Activated T-helper 1 cell treated with Interleukin-2 at 50 U/mL for 16 hours (primary cell): ENCODE measurements around the gene GDI2.
A peak's percentile ranks its signal among the peaks of the same experiment; 100 is the strongest.
"Not testable (repeated sequence)": the region's sequence is repeated elsewhere in the genome, so short reads cannot be mapped to it uniquely, and the experiment has no call there.

ENCODE experiments used
- DNase-seq: peaks from one replicate; pipeline ENCODE4 v3.0.0-alpha.2; 2020; ENCODE audit warnings: low read depth

The GDI2 gene

GRCh38 chr10:5782174-5782573, 31.1 kb downstream of the GDI2 start:
- no peak for DNase-seq

DNA sequence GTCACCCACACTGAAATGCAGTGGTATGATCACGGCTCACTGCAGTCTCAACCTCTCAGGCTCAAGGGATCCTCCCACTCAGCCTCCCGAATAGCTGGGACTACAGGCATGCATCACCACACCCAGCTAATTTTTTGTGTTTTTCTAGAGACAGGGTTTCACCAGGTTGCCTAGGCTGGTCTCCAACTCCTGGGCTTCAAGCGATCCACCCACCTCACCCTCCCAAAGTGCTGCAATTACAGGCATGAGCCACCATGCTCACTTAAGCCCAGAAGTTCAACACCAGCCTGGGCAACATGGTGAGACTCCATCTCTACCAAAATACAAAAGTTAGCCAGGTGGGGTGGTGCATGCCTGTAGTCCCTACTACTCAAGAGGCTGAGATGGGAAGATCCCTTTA, 33.5 kb downstream of the GDI2 start:
- no peak for DNase-seq

DNA sequence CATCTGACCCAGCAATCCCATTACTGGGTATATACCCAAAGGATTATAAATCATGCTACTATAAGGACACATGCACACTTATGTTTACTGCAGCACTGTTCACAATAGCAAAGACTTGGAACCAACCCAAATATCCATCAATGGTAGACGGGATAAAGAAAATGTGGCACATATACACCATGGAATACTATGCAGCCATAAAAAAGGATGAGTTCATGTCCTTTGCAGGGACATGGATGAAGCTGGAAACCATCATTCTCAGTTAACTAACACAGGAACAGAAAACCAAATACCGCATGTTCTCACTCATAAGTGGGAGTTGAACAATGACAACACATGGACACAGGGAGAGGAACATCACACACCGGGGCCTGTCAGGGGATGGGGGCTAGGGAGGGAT, 35.5 kb downstream of the GDI2 start:
- DNase-seq = not testable (repeated sequence)

- DNase-seq = no peak
Measured at GRCh38 chr10:5776881-5777197, 36.4 kb downstream of the GDI2 start.

DNA sequence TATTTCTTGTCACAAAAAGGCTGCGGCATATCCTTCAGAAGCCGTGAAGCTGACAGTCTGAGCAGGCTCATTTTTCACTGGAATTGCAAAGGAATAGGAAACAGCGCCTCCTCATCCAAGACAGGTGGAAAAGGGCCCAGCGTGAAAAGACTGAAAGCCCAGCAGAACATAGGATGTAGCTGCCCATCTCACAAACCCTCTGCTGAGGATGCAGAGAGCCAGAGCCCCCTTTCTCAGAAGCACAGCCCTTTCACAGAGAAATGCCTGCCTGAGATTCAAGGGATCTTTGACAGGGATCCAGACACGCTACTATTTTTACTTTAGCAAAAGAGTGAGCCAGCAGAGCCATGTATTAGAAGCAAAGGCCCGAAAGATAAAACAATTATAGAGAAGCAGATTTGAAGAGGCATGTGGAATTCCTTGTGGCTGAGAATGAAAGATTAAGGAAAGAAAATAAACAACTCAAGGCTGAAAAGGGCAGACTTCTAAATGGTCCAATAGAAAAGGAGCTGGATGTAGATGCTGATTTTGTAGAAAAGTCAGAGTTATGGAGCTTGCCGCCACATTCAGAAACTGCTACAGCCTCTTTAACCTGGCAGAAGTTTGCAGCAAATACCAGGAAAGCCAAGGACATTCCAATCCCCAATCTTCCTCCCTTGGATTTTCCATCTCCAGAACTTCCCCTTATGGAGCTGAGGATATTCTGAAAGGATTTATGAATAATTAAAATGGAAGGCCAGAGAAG, 36.9 kb downstream of the GDI2 start:
- no peak for DNase-seq

DNA sequence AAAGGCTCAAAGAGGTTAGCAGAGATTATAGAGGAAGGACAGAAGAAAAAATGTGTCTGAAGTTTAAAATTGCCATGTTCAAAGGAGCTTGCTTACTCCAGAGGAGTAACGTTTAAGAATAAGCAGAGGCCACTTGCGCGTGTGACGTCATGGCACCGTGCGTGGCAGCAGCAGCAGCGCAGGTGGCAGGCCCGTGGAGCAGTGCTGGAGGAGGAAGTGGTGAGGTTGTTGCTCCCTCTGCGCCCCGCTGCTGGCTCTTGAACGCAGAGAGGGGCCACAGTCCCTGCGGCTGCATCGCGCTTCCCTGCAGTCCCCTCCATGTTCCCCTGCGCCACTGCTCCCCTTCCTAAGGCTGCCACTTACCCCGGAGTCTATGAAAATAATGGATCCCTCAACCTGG, 37.5 kb downstream of the GDI2 start:
- DNase-seq = peak; percentile 74

GRCh38 chr10:5774987-5775620, 38.1 kb downstream of the GDI2 start:
- no peak for DNase-seq

- no peak for DNase-seq
Measured at GRCh38 chr10:5766189-5766588, 47.0 kb downstream of the GDI2 start.

DNA sequence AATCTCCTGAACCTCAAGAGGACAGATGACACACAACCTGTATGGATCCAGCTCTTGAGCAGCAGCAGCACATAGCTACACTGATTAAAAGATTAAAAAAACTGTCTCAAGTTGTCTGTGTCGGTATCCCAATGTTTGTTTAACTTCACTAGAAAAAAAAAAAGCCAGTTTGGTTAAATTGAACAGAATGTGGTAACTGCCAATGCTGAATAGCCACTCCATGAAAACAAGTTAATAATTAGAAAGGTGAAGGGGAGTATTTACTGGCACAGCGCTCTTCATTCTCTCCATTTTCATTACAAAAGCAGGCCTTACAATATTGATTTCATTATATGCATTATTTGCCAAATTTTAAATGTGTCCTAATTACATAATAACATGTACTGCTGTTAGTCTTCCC, 47.6 kb downstream of the GDI2 start:
- DNase-seq = no peak

- DNase-seq = no peak
Measured at GRCh38 chr10:5764422-5765297, 48.6 kb downstream of the GDI2 start.

- DNase-seq = no peak
Measured at GRCh38 chr10:5762531-5762930, 50.7 kb downstream of the GDI2 start.

- no peak for DNase-seq
Measured at GRCh38 chr10:5761220-5761619, 52.0 kb downstream of the GDI2 start.

GRCh38 chr10:5760515-5760914, 52.7 kb downstream of the GDI2 start:
- DNase-seq = no peak

GRCh38 chr10:5758927-5759326, 54.3 kb downstream of the GDI2 start:
- no peak for DNase-seq

DNA sequence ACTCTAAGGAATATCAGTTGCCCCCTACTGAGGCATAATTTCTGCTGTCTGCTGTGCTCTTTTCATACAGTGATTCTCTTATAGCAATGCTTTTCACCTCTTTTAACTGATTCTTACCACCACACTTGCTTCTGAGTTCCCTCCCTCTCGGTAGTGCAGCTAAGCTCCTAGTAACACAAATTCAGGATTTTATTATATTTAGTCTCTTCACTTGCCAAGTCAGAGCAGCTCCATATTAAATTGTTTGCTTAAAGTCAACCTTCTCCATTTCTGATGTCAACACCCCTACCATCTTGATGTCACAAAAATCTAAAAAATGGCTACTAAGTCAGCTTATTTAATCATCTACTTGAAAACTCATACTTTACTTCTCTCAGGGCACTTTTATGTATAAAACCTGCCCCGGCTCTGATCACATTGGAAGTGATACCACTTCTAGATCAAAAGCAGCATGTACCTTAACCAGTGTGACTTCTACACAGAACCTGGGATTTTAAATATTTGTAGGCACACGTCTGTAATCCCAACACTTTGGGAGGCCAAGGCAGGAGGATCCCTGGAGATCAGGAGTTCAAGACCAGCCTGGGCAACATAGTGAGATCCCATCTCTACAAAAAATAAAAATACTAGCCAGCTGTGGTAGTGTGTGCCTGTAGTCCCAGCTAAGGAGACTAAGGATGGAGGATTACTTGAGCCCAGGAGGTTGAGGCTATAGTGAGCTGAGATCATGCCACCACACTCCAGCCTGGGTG, 55.3 kb downstream of the GDI2 start:
- DNase-seq = no peak

GRCh38 chr10:5752301-5752871, 60.8 kb downstream of the GDI2 start:
- DNase-seq = no peak

DNA sequence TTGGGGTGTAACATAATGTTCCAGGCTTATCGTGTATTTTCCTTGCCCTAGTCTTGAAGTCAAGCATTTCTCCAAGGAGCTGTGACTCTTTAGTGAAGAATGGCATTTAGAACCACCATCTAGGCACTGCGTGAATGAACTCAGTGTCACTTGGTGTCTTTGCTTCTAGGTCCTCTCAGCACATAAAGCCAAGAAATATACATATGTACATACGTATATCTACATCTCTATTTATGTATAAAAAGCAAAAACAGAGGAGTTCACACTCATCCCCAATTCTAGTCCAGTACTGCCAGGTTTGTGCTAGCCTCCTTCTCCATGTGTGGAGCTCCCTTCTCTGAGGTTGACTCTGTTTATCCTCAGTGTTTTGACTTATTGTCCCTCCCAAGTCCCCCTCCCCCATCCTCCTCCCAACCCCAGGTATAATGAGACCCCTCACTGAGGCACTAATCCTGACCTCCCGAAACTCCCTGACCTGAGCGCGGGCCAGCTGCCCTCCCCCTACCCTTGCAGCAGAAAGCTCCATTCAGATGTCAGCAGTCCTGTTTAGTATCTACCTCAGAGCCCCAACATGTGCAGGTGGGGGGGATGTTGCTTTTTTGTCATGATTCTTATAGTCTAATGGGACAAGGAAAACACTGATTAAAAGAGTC, 61.5 kb downstream of the GDI2 start:
- DNase-seq = no peak

DNA sequence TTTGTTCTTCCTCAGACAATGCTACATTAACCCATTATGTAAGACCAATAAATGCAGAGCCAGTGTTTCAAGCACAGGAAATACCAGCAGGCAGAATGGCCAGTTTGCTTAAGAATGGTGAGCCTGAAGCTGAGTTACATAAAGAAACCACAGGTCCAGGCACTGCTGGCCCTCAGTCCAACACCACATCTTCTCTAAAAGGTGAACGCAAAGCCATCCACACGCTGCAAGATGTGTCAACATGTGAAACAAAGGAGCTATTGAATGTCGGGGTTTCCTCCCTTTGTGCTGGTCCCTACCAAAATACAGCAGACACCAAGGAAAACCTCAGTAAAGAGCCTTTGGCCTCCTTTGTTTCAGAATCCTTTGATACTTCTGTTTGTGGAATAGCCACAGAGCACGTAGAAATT, 64.8 kb downstream of the GDI2 start:
- DNase-seq = no peak

DNA sequence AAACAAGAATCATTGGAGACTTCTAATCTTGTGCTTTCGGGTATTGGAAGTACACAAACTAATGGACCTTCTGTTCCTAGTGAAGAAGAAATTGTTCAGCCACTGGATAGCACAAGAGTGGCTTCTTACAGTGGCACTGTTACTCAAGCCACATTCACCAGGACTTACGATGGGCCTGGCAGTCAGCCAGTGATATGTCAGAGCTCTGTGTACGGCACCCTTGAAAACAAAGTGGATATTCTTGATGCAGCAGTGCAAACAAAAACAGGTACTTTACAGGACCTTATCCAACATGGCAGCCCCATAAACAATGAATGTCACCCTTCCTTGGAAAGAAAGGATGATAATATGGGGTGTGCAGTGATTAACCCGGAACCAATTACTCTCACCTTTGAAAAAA, 67.0 kb downstream of the GDI2 start:
- no peak for DNase-seq

GRCh38 chr10:5744849-5745248, 68.4 kb downstream of the GDI2 start:
- no peak for DNase-seq

DNA sequence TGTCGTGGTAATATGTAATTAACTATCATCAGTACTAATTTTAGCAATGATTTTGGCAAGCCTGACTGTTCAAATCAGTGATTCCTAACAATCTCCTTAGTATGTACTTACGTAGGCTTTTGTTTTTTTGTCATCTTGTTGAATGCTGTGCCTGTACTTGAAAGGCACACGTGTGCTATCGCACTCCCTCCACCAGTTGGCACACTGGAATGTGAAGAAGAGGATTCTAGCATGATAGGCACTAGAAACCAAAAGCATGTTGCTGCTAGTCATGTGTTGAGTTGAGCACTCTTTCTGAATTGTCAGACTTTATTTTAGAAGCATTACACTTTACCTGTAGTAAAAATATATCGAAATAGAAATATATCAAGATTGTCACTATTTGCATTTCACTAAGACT, 69.5 kb downstream of the GDI2 start:
- no peak for DNase-seq

- no peak for DNase-seq
Measured at GRCh38 chr10:5742116-5742515, 71.1 kb downstream of the GDI2 start.
